ENCODE data around the gene PTCSC3.

Gene PTCSC3

GRCh38 chr14:36176524-36176923 lies at the start of gene PTCSC3:
TSS of gene PTCSC3 (minus strand) at chr14:36176722.
- no peak for DNase-seq (ENCODE audit: low read depth, low spot score)

GRCh38 chr14:36226164-36226563 lies 49.6 kb upstream of the PTCSC3 start:
- DNase-seq (ENCODE audit: low read depth, low spot score), result no peak

GRCh38 chr14:36224176-36224575 lies 47.7 kb upstream of the PTCSC3 start:
- no peak for DNase-seq (ENCODE audit: low read depth, low spot score)

GRCh38 chr14:36223558-36223957 lies 47.0 kb upstream of the PTCSC3 start:
- no peak for DNase-seq (ENCODE audit: low read depth, low spot score)

GRCh38 chr14:36222952-36223468 lies 46.5 kb upstream of the PTCSC3 start:
- DNase-seq (ENCODE audit: low read depth, low spot score), result no peak

GRCh38 chr14:36222337-36222736 lies 45.8 kb upstream of the PTCSC3 start:
- DNase-seq (ENCODE audit: low read depth, low spot score), result no peak

- DNase-seq (ENCODE audit: low read depth, low spot score), result no peak
Measured at GRCh38 chr14:36221112-36221511, 44.6 kb upstream of the PTCSC3 start.

GRCh38 chr14:36217732-36218131 lies 41.2 kb upstream of the PTCSC3 start:
- DNase-seq (ENCODE audit: low read depth, low spot score), result peak; percentile 62

GRCh38 chr14:36217027-36217426 lies 40.5 kb upstream of the PTCSC3 start:
- no peak for DNase-seq (ENCODE audit: low read depth, low spot score)

GRCh38 chr14:36215217-36215598 lies 38.7 kb upstream of the PTCSC3 start:
- DNase-seq (ENCODE audit: low read depth, low spot score), result no peak

- peak; percentile 23 for DNase-seq (ENCODE audit: low read depth, low spot score)
Measured at GRCh38 chr14:36214476-36215216, 38.1 kb upstream of the PTCSC3 start.

- DNase-seq (ENCODE audit: low read depth, low spot score), result no peak
Measured at GRCh38 chr14:36212987-36213386, 36.5 kb upstream of the PTCSC3 start.

GRCh38 chr14:36212577-36212976 lies 36.1 kb upstream of the PTCSC3 start:
- no peak for DNase-seq (ENCODE audit: low read depth, low spot score)

GRCh38 chr14:36208690-36209278 lies 32.3 kb upstream of the PTCSC3 start:
- DNase-seq (ENCODE audit: low read depth, low spot score), result no peak

- peak; percentile 21 for DNase-seq (ENCODE audit: low read depth, low spot score)
Measured at GRCh38 chr14:36207500-36207899, 31.0 kb upstream of the PTCSC3 start.

- DNase-seq (ENCODE audit: low read depth, low spot score), result no peak
Measured at GRCh38 chr14:36204461-36205073, 28.0 kb upstream of the PTCSC3 start.

- DNase-seq (ENCODE audit: low read depth, low spot score), result no peak
Measured at GRCh38 chr14:36198378-36198777, 21.9 kb upstream of the PTCSC3 start.

GRCh38 chr14:36194663-36195062 lies 18.1 kb upstream of the PTCSC3 start:
- no peak for DNase-seq (ENCODE audit: low read depth, low spot score)

GRCh38 chr14:36192530-36192929 lies 16.0 kb upstream of the PTCSC3 start:
- DNase-seq (ENCODE audit: low read depth, low spot score), result no peak

GRCh38 chr14:36183402-36183801 lies 6.9 kb upstream of the PTCSC3 start:
- no peak for DNase-seq (ENCODE audit: low read depth, low spot score)

GRCh38 chr14:36181417-36181816 lies 4.9 kb upstream of the PTCSC3 start:
- DNase-seq (ENCODE audit: low read depth, low spot score), result no peak

- DNase-seq (ENCODE audit: low read depth, low spot score), result no peak
Measured at GRCh38 chr14:36177489-36177888, 967 bp upstream of the PTCSC3 start.

Measured in astrocyte of the hippocampus (primary cell).